ENCODE data around the gene AKR1C1. TPM values are rescaled to one million over a fixed set of nuclear protein-coding genes. Genes with fewer than 3 reads are reported as not detected.

AKR1C1 gene
- total RNA-seq, 2 donors from 2014 or later, result 7.4 to 18.7 TPM

DNA sequence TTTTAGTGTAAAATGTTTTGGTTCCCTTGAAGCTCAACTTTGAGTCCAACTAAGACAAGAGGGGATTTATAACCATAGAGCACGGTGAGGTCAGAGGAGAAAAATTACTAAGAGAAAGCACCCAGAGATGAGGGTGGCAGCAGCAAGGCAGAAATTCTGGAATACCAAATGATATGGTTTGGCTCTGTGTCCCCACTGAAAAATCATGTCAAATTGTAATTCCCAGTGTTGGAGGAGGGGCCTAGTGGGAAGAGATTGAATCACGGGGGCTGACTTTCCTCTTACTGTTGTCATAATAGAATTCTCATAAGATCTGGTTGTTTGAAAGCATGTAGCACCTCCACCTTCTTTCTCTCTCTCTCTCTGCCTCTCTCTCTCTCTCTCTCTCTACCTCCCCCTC is 19.4 kb upstream of the AKR1C1 start:
- H3K4me1 ChIP-seq (replicated peaks), result no peaks in the 10 kb centered on the region
- no peak overlapping the region for H3K27ac ChIP-seq
- intact Hi-C loops (cut with DNase I), result loop anchor here (5.0 kb wide), 1 partner anchor 92 kb away; no protein-coding TSS in a partner anchor
- H3K9me3 ChIP-seq, result no peaks in the 10 kb centered on the region
- no peak for DNase-seq (ENCODE audit: low spot score)
- 42% methylated on average over 2 of the region's 2 CpGs for WGBS
- no peaks in the 10 kb centered on the region for H3K36me3 ChIP-seq
- TF ChIP-seq, protein P1, sequence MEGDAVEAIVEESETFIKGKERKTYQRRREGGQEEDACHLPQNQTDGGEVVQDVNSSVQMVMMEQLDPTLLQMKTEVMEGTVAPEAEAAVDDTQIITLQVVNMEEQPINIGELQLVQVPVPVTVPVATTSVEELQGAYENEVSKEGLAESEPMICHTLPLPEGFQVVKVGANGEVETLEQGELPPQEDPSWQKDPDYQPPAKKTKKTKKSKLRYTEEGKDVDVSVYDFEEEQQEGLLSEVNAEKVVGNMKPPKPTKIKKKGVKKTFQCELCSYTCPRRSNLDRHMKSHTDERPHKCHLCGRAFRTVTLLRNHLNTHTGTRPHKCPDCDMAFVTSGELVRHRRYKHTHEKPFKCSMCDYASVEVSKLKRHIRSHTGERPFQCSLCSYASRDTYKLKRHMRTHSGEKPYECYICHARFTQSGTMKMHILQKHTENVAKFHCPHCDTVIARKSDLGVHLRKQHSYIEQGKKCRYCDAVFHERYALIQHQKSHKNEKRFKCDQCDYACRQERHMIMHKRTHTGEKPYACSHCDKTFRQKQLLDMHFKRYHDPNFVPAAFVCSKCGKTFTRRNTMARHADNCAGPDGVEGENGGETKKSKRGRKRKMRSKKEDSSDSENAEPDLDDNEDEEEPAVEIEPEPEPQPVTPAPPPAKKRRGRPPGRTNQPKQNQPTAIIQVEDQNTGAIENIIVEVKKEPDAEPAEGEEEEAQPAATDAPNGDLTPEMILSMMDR (IDR thresholded peaks at IDR 0.05), result no peak
- TF ChIP-seq POLR2A (IDR thresholded peaks at IDR 0.05), result no peak
- no peak for TF ChIP-seq POLR2AphosphoS5 (IDR thresholded peaks at IDR 0.05)
- no peaks in the 10 kb centered on the region for H3K27me3 ChIP-seq (replicated peaks; ENCODE audit: insufficient read depth)
- H3K4me3 ChIP-seq, result no peak overlapping the region

- DNase-seq (ENCODE audit: low spot score), result no peak
- no peak overlapping the region for H3K4me3 ChIP-seq
- H3K4me1 ChIP-seq (replicated peaks), result no peaks in the 10 kb centered on the region
- TF ChIP-seq, protein P1 (IDR thresholded peaks at IDR 0.05), result no peak
- TF ChIP-seq POLR2AphosphoS5 (IDR thresholded peaks at IDR 0.05), result no peak
- no peak for TF ChIP-seq POLR2A (IDR thresholded peaks at IDR 0.05)
- H3K27me3 ChIP-seq (replicated peaks; ENCODE audit: insufficient read depth), result no peaks in the 10 kb centered on the region
- WGBS, result 95% methylated on average over 1 of the region's 1 CpG
- H3K9me3 ChIP-seq, result no peaks in the 10 kb centered on the region
- H3K36me3 ChIP-seq, result no peaks in the 10 kb centered on the region
- H3K27ac ChIP-seq, result no peak overlapping the region
- intact Hi-C loops (cut with DNase I), result loop anchor here (5.0 kb wide), 1 partner anchor 93 kb away; no protein-coding TSS in a partner anchor
Measured at GRCh38 chr10:4944841-4945240, 18.4 kb upstream of the AKR1C1 start.

GRCh38 chr10:4945766-4946717 is 17.2 kb upstream of the AKR1C1 start:
- H3K27me3 ChIP-seq (replicated peaks; ENCODE audit: insufficient read depth), result no peaks in the 10 kb centered on the region
- 61% methylated on average over 2 of the region's 2 CpGs for WGBS
- H3K9me3 ChIP-seq, result no peaks in the 10 kb centered on the region
- no peaks in the 10 kb centered on the region for H3K36me3 ChIP-seq
- H3K4me1 ChIP-seq (replicated peaks), result no peaks in the 10 kb centered on the region
- TF ChIP-seq, protein P1 (IDR thresholded peaks at IDR 0.05), result no peak
- TF ChIP-seq POLR2A (IDR thresholded peaks at IDR 0.05) (no peak), POLR2AphosphoS5 (IDR thresholded peaks at IDR 0.05) (no peak)
- intact Hi-C loops (cut with DNase I), result no loop called here
- H3K27ac ChIP-seq, result no peak overlapping the region
- DNase-seq (ENCODE audit: low spot score), result no peak
- no peak overlapping the region for H3K4me3 ChIP-seq

DNA sequence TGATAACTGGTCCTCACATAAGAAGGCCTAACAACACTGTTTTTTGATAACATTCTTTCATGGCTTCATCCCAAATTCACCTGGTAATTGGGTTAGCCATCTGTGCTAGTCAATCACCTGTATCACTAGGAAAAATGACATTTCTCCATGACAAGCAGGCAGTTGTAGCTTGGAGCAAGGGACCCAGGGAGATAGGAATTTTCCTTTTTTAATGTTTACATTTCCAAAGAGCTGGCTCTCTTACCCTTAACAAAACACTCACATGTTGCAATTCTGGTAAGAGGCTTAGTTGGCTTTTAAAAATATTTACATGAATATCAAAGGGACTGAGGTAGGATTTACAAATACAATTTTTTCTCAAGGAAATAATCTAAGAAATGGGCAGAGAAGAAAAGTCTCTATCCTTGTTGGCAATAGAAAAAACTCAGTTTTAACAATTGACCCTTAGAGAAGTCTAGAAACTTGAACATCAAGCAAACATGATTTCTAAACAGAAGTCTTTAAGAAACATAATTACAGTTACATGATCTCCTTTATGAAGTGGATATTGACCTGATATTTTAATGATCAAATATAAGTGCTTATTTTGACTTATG is 16.1 kb upstream of the AKR1C1 start:
- intact Hi-C loops (cut with DNase I), result no loop called here
- Histone ChIP-seq H3K9me3 (no peaks in the 10 kb centered on the region), H3K27me3 (replicated peaks; ENCODE audit: insufficient read depth) (no peaks in the 10 kb centered on the region), H3K36me3 (no peaks in the 10 kb centered on the region), H3K4me1 (replicated peaks) (no peaks in the 10 kb centered on the region), H3K27ac (peak overlapping the region; percentile 16 to 55), H3K4me3 (no peak overlapping the region)
- TF ChIP-seq POLR2AphosphoS5 (IDR thresholded peaks at IDR 0.05) (no peak), POLR2A (IDR thresholded peaks at IDR 0.05) (no peak)
- TF ChIP-seq, protein P1 (IDR thresholded peaks at IDR 0.05), result no peak
- no peak for DNase-seq (ENCODE audit: low spot score)

Data from prostate gland (tissue), 2 donors.